Measurements from ENCODE around the gene CCNQ.

- TF ChIP-seq, protein P1, sequence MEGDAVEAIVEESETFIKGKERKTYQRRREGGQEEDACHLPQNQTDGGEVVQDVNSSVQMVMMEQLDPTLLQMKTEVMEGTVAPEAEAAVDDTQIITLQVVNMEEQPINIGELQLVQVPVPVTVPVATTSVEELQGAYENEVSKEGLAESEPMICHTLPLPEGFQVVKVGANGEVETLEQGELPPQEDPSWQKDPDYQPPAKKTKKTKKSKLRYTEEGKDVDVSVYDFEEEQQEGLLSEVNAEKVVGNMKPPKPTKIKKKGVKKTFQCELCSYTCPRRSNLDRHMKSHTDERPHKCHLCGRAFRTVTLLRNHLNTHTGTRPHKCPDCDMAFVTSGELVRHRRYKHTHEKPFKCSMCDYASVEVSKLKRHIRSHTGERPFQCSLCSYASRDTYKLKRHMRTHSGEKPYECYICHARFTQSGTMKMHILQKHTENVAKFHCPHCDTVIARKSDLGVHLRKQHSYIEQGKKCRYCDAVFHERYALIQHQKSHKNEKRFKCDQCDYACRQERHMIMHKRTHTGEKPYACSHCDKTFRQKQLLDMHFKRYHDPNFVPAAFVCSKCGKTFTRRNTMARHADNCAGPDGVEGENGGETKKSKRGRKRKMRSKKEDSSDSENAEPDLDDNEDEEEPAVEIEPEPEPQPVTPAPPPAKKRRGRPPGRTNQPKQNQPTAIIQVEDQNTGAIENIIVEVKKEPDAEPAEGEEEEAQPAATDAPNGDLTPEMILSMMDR (IDR thresholded peaks at IDR 0.05; ENCODE audit: insufficient read depth, low read length) = no peak
- no peak for TF ChIP-seq POLR2AphosphoS5 (IDR thresholded peaks at IDR 0.05; ENCODE audit: low read depth)
- no peak for TF ChIP-seq REST (IDR thresholded peaks at IDR 0.05; ENCODE audit: insufficient replicate concordance, low read depth)
- no peak for TF ChIP-seq GABPA (IDR thresholded peaks at IDR 0.05; ENCODE audit: low read depth)
- TF ChIP-seq SPI1 (IDR thresholded peaks at IDR 0.05; ENCODE audit: borderline replicate concordance, low read depth) = no peak
Observed at GRCh38 chrX:153598541-153599191, at the start of gene CCNQ.
